CD8-positive, alpha-beta memory T cell (primary cell): ENCODE data around the gene MYOG. TPM values are rescaled to one million over a fixed set of nuclear protein-coding genes. Genes with fewer than 3 reads are reported as not detected.

Experiments
- CTCF ChIA-PET: fragments of 350-600 bp; sonication (Branson Sonifier 250); formaldehyde crosslinking; loops from one replicate; lab custom pipeline; 2021; ENCODE audit warnings: antibody characterized with exemption; lab: Charles Lee
- POLR2A ChIA-PET: fragments of 350-600 bp; sonication (Branson Sonifier 250); formaldehyde crosslinking; loops from one replicate; lab custom pipeline; 2021; ENCODE audit warnings: antibody characterized with exemption; lab: Charles Lee
- DNase-seq, 5 donors: peaks; one replicate each; pipeline versions ENCODE4 v3.0.0 to v3.0.0-alpha.2; 2020 to 2022; ENCODE audit warnings: mixed read lengths in 1 of 5
- H3K27ac ChIP-seq: one replicate; pipeline ENCODE4 v1.7.0; 2013; ENCODE audit warnings: low read depth, mild to moderate bottlenecking, low read length, moderate library complexity
- H3K27me3 ChIP-seq: 2 replicates; pipeline ENCODE4 v1.7.0; 2013; ENCODE audit warnings: low read length, mild to moderate bottlenecking; ENCODE audit not compliant: insufficient read depth, poor library complexity, severe bottlenecking
- H3K36me3 ChIP-seq: 2 replicates; pipeline ENCODE4 v1.7.0; 2013; ENCODE audit warnings: mild to moderate bottlenecking, low read length, moderate library complexity; ENCODE audit not compliant: insufficient read depth
- H3K4me1 ChIP-seq: 2 replicates; pipeline ENCODE4 v1.7.0; 2013; ENCODE audit warnings: mild to moderate bottlenecking, low read length, moderate library complexity; ENCODE audit not compliant: insufficient read depth
- H3K4me3 ChIP-seq: 2 replicates; pipeline ENCODE4 v1.7.0; 2013; ENCODE audit warnings: mild to moderate bottlenecking, low read length
- H3K9me3 ChIP-seq: 2 replicates; pipeline ENCODE4 v1.7.0; 2013; ENCODE audit warnings: mild to moderate bottlenecking, low read length
- H3K27ac Mint-ChIP-seq, 8 donors: one replicate each; pipeline ENCODE4 v1.8.0; 2020 to 2021; ENCODE audit warnings: mixed read lengths in 8 of 8, mild to moderate bottlenecking in 6 of 8, inconsistent platforms in 3 of 8, moderate library complexity in 3 of 8
- H3K27me3 Mint-ChIP-seq, 2 donors: one replicate each; pipeline ENCODE4 v1.8.0; 2020 to 2021; ENCODE audit warnings: mixed read lengths in 2 of 2, mild to moderate bottlenecking in 1 of 2, moderate library complexity in 1 of 2
- H3K36me3 Mint-ChIP-seq, 3 donors: one replicate each; pipeline ENCODE4 v1.8.0; 2020 to 2021; ENCODE audit warnings: mixed read lengths in 3 of 3, inconsistent platforms in 1 of 3, mild to moderate bottlenecking in 1 of 3
- H3K4me1 Mint-ChIP-seq, 3 donors: one replicate each; pipeline ENCODE4 v1.8.0; 2020 to 2021; ENCODE audit warnings: mixed read lengths in 3 of 3, inconsistent platforms in 1 of 3, mild to moderate bottlenecking in 1 of 3
- H3K4me3 Mint-ChIP-seq, 7 donors: one replicate each; pipeline ENCODE4 v1.8.0; 2020 to 2021; ENCODE audit warnings: mixed read lengths in 7 of 7, mild to moderate bottlenecking in 6 of 7, moderate library complexity in 4 of 7, inconsistent platforms in 2 of 7
- H3K9me3 Mint-ChIP-seq, 5 donors: one replicate each; pipeline ENCODE4 v1.8.0; 2020 to 2022; ENCODE audit warnings: mixed read lengths in 5 of 5, mild to moderate bottlenecking in 3 of 5, moderate library complexity in 2 of 5, inconsistent platforms in 1 of 5
- polyA plus RNA-seq: library from polyadenylated mRNA; unstranded; fragments of 300-500 nt; fragmentation: Illumina TruSeq; gene quantifications from one replicate; pipeline ENCODE4 v1.2.3, GENCODE V29; 2021
- total RNA-seq, 2 experiments: library from RNA; stranded (reverse); gene quantifications; one replicate each; pipeline ENCODE4 v1.2.3, GENCODE V29; 2021

MYOG gene
- total and polyA plus RNA-seq, 3 experiments from 2014 or later: not detected

DNA sequence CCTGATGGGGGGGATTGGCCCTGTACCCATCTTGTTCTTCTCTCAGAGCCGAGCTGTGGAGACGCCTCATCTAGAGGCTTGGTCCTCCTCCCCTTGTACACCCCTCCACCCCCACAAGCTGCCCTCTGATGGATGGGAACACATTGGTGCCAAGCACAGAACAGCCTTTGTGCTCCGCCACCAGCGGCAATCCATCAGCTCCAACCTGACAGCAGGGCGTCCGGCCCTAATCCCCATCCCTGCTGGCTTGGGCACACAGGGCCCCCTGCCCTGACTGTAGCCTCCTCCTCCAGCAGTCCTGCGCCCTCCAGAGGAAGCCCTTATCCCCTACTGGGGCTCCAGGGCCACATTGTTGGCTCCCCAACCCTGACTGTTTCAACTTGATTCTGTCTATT is 3.8 kb upstream of the MYOG start:
- CTCF ChIA-PET: no interaction called here
- peaks cover 15 to 44% of the 10 kb centered on the region in 2 donors for H3K27me3 Mint-ChIP-seq

DNA sequence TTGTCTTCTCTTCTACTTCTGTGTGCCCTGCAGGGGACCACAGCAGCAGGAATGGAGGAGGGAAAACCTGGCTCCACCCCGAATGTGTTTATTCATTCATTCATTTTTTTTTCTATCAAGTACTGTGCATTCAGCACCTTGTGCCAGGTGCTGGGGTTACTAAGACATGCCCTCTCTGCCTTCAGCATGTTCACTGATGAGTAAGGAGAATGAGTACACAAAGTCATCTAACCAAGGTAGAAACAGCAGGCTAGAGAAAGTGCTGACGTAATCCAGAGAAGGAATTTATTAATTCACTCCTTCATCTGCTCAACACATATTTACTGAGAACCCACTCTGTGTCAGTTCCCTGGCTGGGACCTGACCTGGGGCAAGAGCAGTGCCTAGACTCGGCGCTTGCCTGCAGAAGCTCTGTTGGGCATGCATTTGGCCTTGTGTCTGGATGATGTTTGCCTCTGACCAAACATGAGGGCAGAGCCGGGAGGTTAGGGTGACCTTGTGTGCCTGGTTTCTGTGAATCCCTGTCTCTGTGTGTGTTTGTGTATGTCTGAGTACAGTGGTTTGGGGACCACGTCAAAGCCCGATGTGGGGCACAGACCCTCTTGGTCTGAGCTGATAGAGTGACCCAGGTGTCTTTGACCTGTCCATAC is 3.3 kb upstream of the MYOG start:
- no peaks in the 10 kb centered on the region for H3K36me3 Mint-ChIP-seq
- ChIA-PET POLR2A (no interaction called here), CTCF (no interaction called here)
- no peak for DNase-seq
- Histone ChIP-seq H3K9me3 (no peaks in the 10 kb centered on the region), H3K36me3 (no peaks in the 10 kb centered on the region), H3K4me3 (no peak overlapping the region), H3K27ac (no peak overlapping the region), H3K27me3 (peaks cover 5% of the 10 kb centered on the region), H3K4me1 (no peaks in the 10 kb centered on the region)
- H3K4me3 Mint-ChIP-seq: no peak overlapping the region
- no peak overlapping the region for H3K27ac Mint-ChIP-seq
- H3K4me1 Mint-ChIP-seq: no peaks in the 10 kb centered on the region
- H3K9me3 Mint-ChIP-seq: peaks cover 0 to 4% (median 3%) of the 10 kb centered on the region in 5 donors
- peaks cover 13 to 44% of the 10 kb centered on the region in 2 donors for H3K27me3 Mint-ChIP-seq

More for the DNA sequence above, 3.8 kb upstream of the MYOG start:
- H3K9me3 Mint-ChIP-seq: peaks cover 3 to 8% (median 7%) of the 10 kb centered on the region in 5 donors
- POLR2A ChIA-PET: no interaction called here
- H3K27ac Mint-ChIP-seq: no peak overlapping the region
- Histone ChIP-seq H3K4me3 (no peak overlapping the region), H3K27ac (no peak overlapping the region), H3K27me3 (peaks cover 5% of the 10 kb centered on the region), H3K9me3 (no peaks in the 10 kb centered on the region), H3K36me3 (no peaks in the 10 kb centered on the region), H3K4me1 (no peaks in the 10 kb centered on the region)
- no peak overlapping the region for H3K4me3 Mint-ChIP-seq
- no peaks in the 10 kb centered on the region for H3K4me1 Mint-ChIP-seq
- DNase-seq: no peak
- peaks cover 0 to 4% (median 0%) of the 10 kb centered on the region in 3 donors for H3K36me3 Mint-ChIP-seq

GRCh38 chr1:203088441-203088840 is 2.6 kb upstream of the MYOG start:
- Histone ChIP-seq H3K27ac (no peak overlapping the region), H3K27me3 (peaks cover 5% of the 10 kb centered on the region), H3K4me3 (no peak overlapping the region), H3K36me3 (no peaks in the 10 kb centered on the region), H3K4me1 (no peaks in the 10 kb centered on the region), H3K9me3 (no peaks in the 10 kb centered on the region)
- Mint-ChIP-seq H3K27ac (no peak overlapping the region), H3K4me1 (no peaks in the 10 kb centered on the region), H3K36me3 (no peaks in the 10 kb centered on the region), H3K9me3 (peaks cover 0 to 3% (median 0%) of the 10 kb centered on the region in 5 donors), H3K27me3 (peaks cover 13 to 44% of the 10 kb centered on the region in 2 donors), H3K4me3 (no peak overlapping the region)
- DNase-seq: no peak
- ChIA-PET POLR2A (no interaction called here), CTCF (no interaction called here)

DNA sequence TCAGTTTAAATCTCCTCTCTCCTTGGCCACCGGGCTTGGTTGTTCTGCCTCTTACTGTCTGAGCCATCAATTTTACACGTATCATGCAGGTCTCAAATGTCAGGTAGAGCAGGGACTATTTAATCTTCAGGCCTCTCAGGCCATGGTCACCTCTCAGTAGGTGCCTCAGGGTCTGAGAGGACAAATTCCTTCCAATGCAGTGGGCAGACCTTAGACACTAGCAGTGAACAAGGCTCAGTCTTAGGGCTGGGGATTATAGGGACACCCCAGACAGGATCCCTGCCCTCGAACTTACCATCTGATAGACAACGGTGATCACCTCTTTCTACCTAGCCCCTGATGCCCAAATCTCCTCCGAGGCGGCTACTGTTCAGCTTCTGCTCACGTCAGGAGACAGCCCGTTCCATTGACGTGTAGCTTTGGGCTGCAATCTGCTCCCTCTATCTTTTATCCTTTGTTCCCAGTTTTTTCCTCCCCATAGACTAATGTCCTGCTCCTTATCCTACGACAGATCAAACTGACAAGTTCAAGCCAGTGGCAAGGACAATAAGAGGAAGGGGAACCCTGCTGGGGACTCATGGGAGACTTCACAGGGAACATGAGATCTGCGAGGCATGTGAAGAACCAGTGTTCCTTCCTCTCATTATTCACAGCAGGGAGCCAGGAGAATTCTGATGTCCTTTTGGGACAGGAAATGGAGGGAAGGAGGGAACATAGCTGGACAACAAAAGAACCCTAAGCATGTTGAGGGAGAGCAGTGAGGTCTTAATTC is 1.4 kb upstream of the MYOG start:
- ChIA-PET CTCF (no interaction called here), POLR2A (no interaction called here)
- Histone ChIP-seq H3K4me1 (no peaks in the 10 kb centered on the region), H3K27ac (no peak overlapping the region), H3K27me3 (peaks cover 5% of the 10 kb centered on the region), H3K36me3 (no peaks in the 10 kb centered on the region), H3K9me3 (no peaks in the 10 kb centered on the region), H3K4me3 (no peak overlapping the region)
- no peaks in the 10 kb centered on the region for H3K36me3 Mint-ChIP-seq
- no peaks in the 10 kb centered on the region for H3K9me3 Mint-ChIP-seq
- H3K4me1 Mint-ChIP-seq: no peaks in the 10 kb centered on the region
- no peak overlapping the region for H3K4me3 Mint-ChIP-seq
- no peak overlapping the region for H3K27ac Mint-ChIP-seq
- DNase-seq: no peak
- peaks cover 15 to 35% of the 10 kb centered on the region in 2 donors for H3K27me3 Mint-ChIP-seq

DNA sequence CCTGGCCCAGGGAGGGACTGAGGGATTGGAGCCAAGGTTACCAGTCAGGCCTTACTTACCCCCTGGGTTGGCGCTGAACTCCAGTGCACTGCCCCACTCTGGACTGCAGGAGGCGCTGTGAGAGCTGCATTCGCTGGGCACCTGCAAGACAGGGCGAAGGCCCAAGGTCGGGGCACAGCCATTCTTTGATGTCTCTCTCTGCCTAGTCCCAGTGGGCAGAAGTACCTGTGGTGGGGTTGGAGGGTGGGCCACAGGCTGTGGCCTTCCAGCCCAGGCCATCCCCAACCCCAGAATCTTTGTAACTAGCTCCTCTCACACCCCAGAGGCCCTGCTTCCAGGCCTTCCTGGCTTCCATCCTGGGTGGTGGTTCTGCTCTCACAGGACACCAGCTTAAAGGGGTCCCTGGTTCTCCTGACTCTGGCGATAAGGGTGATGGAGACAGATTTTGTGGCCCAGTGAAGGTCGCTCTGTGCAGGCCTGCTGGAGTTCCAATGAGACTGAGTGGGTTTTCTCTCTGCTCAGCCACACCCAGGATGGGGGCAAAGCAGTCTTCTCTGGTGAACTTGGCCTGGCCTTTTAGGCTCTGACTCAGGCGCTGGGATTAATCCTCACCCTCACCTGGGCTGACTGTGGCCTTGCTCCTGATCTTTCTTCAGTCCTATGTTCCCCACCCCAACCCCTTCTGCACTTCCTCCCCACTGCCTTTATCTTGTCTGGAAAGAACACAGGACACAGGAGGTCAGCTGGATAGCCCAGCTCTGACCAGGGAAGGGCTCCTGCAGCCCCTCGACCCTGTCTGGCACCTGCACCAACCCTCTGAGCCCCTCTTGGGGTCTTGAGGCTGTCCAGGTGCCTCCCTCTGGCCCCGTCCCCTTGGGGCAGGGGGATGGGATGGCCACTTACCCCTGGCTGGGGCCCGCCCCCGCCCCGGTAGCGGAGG is 954 bp downstream of the MYOG start:
- Mint-ChIP-seq H3K27ac (no peak overlapping the region), H3K4me3 (no peak overlapping the region), H3K27me3 (peaks cover 14 to 34% of the 10 kb centered on the region in 2 donors), H3K4me1 (no peaks in the 10 kb centered on the region), H3K9me3 (no peaks in the 10 kb centered on the region), H3K36me3 (no peaks in the 10 kb centered on the region)
- Histone ChIP-seq H3K9me3 (no peaks in the 10 kb centered on the region), H3K27ac (no peak overlapping the region), H3K36me3 (no peaks in the 10 kb centered on the region), H3K4me1 (no peaks in the 10 kb centered on the region), H3K27me3 (no peaks in the 10 kb centered on the region), H3K4me3 (no peak overlapping the region)
- DNase-seq: no peak
- CTCF ChIA-PET: interaction anchor here (1.2 kb wide), 1 partner anchor 9 kb away, joined by 3 read pairs; no protein-coding TSS in a partner anchor
- POLR2A ChIA-PET: no interaction called here

DNA sequence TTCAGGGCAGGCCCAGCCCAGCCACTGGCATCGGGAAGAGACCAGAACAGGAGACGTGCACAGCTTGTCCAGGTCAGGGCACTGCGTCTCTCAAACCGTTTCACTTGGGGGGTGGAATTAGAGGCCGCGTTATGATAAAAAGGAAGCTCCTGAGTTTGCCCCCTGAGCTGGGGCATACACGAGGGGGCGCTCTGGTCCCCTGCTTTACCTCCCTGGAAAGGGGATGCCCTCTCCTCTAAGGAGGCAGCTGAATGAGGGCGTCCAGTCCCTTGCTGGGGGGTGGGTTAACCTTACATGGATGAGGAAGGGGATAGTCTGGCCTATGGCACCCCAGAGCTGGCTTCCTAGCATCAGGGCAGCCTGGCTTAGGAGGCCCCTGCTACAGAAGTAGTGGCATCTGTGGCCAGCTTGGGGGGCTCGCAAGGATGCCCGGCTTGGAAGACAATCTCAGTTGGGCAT is 2.3 kb downstream of the MYOG start:
- no peak overlapping the region for H3K27ac Mint-ChIP-seq
- no peaks in the 10 kb centered on the region for H3K4me1 Mint-ChIP-seq
- H3K36me3 Mint-ChIP-seq: no peaks in the 10 kb centered on the region
- peaks cover 15 to 41% of the 10 kb centered on the region in 2 donors for H3K27me3 Mint-ChIP-seq
- no peaks in the 10 kb centered on the region for H3K4me1 ChIP-seq
- ChIA-PET POLR2A (no interaction called here), CTCF (interaction anchor here (1.2 kb wide), 1 partner anchor 10 kb away, joined by 3 read pairs; no protein-coding TSS in a partner anchor)
- DNase-seq: no peak
- H3K9me3 Mint-ChIP-seq: no peaks in the 10 kb centered on the region
- H3K36me3 ChIP-seq: no peaks in the 10 kb centered on the region
- no peak overlapping the region for H3K4me3 ChIP-seq
- no peaks in the 10 kb centered on the region for H3K9me3 ChIP-seq
- no peaks in the 10 kb centered on the region for H3K27me3 ChIP-seq
- no peak overlapping the region for H3K27ac ChIP-seq
- H3K4me3 Mint-ChIP-seq: no peak overlapping the region

GRCh38 chr1:203082571-203083462 is 3.0 kb downstream of the MYOG start:
- no peaks in the 10 kb centered on the region for H3K36me3 ChIP-seq
- ChIA-PET POLR2A (no interaction called here), CTCF (interaction anchor here (1.1 kb wide), 1 partner anchor 44 kb away, joined by 3 read pairs; no protein-coding TSS in a partner anchor)
- H3K4me3 ChIP-seq: no peak overlapping the region
- Mint-ChIP-seq H3K9me3 (no peaks in the 10 kb centered on the region), H3K27me3 (peaks cover 13 to 43% of the 10 kb centered on the region in 2 donors), H3K27ac (no peak overlapping the region), H3K4me1 (no peaks in the 10 kb centered on the region), H3K36me3 (no peaks in the 10 kb centered on the region), H3K4me3 (no peak overlapping the region)
- DNase-seq: no peak
- no peak overlapping the region for H3K27ac ChIP-seq
- no peaks in the 10 kb centered on the region for H3K27me3 ChIP-seq
- no peaks in the 10 kb centered on the region for H3K4me1 ChIP-seq
- no peaks in the 10 kb centered on the region for H3K9me3 ChIP-seq
